ENCODE results near the gene PCNX2. TPM values are rescaled to one million over a fixed set of nuclear protein-coding genes. Genes with fewer than 3 reads are reported as not detected.

The PCNX2 gene
- total and polyA plus RNA-seq, 10 of the 15 experiments (the other 5 are each of a cell fraction or from before 2014, with no cell fraction given), result 2.1 to 16.4 (median 8.1) TPM

GRCh38 chr1:233334092-233334491, 38.6 kb upstream of the PCNX2 start:
- FAIRE-seq (no peak), DNase-seq (ENCODE audit: low read depth, low spot score) (no peak), ATAC-seq (no peak)
- Histone ChIP-seq H3K4me3 (no peak overlapping the region), H3K27me3 (replicated peaks in 1 of 2; ENCODE audit: control insufficient read depth in 2 of 2, insufficient read depth in 2 of 2, low read length in 1 of 2) (no peaks in the 10 kb centered on the region), H3K4me1 (ENCODE audit: control insufficient read depth, insufficient read depth, low read length) (no peaks in the 10 kb centered on the region), H3K36me3 (ENCODE audit: control insufficient read depth in 2 of 2, insufficient read depth in 2 of 2, low read length in 1 of 2) (no peaks in the 10 kb centered on the region), H4K20me1 (ENCODE audit: control insufficient read depth, insufficient read depth) (no peaks in the 10 kb centered on the region), H3K79me2 (ENCODE audit: control insufficient read depth, insufficient read depth, low read length) (no peaks in the 10 kb centered on the region), H3K9ac (ENCODE audit: control insufficient read depth, insufficient read depth, low read length) (no peak overlapping the region), H3K4me2 (ENCODE audit: control insufficient read depth, insufficient read depth) (no peak overlapping the region), H3K27ac (ENCODE audit: control insufficient read depth, insufficient read depth) (no peak overlapping the region), H2AFZ (ENCODE audit: control insufficient read depth, low read depth, low read length) (no peak overlapping the region), H3K9me3 (replicated peaks; ENCODE audit: control insufficient read depth, insufficient read depth, low read length) (no peaks in the 10 kb centered on the region)
- WGBS (ENCODE audit: insufficient coverage, insufficient replicate concordance, low lambda C conversion rate, missing lambda C conversion rate), result 61% methylated on average over 7 of the region's 7 CpGs
- no TSS peak for BruUV-seq (replicated peaks)
- ChIA-PET POLR2A (no interaction called here), CTCF (no interaction called here), SMC1A (ENCODE audit: uncharacterized antibody, unreplicated experiment) (interaction anchor here (0.6 kb wide), 1 partner anchor 8 kb away, joined by 3 read pairs; no protein-coding TSS in a partner anchor), RAD21 (ENCODE audit: unreplicated experiment) (no interaction called here)
- no peak for TF ChIP-seq ZNF24 (IDR thresholded peaks at IDR 0.05)
- TF ChIP-seq SMC3 (IDR thresholded peaks at IDR 0.05; ENCODE audit: borderline replicate concordance, low read length), result no peak
- TF ChIP-seq DPF2 (IDR thresholded peaks at IDR 0.05), result no peak
- TF ChIP-seq CHD1 (IDR thresholded peaks at IDR 0.05; ENCODE audit: low read depth, low read length), result no peak
- no peak for TF ChIP-seq ZZZ3 (IDR thresholded peaks at IDR 0.05; ENCODE audit: control insufficient read depth, insufficient read length, low read depth)
- TF ChIP-seq, protein P1, sequence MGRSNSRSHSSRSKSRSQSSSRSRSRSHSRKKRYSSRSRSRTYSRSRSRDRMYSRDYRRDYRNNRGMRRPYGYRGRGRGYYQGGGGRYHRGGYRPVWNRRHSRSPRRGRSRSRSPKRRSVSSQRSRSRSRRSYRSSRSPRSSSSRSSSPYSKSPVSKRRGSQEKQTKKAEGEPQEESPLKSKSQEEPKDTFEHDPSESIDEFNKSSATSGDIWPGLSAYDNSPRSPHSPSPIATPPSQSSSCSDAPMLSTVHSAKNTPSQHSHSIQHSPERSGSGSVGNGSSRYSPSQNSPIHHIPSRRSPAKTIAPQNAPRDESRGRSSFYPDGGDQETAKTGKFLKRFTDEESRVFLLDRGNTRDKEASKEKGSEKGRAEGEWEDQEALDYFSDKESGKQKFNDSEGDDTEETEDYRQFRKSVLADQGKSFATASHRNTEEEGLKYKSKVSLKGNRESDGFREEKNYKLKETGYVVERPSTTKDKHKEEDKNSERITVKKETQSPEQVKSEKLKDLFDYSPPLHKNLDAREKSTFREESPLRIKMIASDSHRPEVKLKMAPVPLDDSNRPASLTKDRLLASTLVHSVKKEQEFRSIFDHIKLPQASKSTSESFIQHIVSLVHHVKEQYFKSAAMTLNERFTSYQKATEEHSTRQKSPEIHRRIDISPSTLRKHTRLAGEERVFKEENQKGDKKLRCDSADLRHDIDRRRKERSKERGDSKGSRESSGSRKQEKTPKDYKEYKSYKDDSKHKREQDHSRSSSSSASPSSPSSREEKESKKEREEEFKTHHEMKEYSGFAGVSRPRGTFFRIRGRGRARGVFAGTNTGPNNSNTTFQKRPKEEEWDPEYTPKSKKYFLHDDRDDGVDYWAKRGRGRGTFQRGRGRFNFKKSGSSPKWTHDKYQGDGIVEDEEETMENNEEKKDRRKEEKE (IDR thresholded peaks at IDR 0.05), result no peak
- TF ChIP-seq, protein P2, sequence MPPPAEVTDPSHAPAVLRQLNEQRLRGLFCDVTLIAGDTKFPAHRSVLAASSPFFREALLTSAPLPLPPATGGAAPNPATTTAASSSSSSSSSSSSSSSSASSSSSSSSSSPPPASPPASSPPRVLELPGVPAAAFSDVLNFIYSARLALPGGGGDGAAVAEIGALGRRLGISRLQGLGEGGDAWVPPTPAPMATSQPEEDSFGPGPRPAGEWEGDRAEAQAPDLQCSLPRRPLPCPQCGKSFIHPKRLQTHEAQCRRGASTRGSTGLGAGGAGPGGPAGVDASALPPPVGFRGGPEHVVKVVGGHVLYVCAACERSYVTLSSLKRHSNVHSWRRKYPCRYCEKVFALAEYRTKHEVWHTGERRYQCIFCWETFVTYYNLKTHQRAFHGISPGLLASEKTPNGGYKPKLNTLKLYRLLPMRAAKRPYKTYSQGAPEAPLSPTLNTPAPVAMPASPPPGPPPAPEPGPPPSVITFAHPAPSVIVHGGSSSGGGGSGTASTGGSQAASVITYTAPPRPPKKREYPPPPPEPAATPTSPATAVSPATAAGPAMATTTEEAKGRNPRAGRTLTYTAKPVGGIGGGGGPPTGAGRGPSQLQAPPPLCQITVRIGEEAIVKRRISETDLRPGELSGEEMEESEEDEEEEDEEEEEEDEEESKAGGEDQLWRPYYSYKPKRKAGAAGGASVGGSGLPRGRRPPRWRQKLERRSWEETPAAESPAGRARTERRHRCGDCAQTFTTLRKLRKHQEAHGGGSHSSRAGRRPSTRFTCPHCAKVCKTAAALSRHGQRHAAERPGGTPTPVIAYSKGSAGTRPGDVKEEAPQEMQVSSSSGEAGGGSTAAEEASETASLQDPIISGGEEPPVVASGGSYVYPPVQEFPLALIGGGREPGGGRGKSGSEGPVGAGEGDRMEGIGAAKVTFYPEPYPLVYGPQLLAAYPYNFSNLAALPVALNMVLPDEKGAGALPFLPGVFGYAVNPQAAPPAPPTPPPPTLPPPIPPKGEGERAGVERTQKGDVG (CRISPR knock-in tag; IDR thresholded peaks at IDR 0.05), result no peak
- intact Hi-C loops (cut with micrococcal nuclease; ENCODE audit: unreplicated experiment) (no loop called here), in situ Hi-C loops (cut with MboI) (no loop called here)

Data from GM12878 (cell line).